GM12874 (cell line): ENCODE data around the gene RPS6KL1.
A peak's percentile ranks its signal among the peaks of the same experiment; 100 is the strongest.

ENCODE experiments used
- TF ChIP-seq, protein P1 (sequence below): IDR thresholded peaks from 2 replicates; pipeline ENCODE4 v1.5.1; 2011; ENCODE audit warnings: low read depth, mild to moderate bottlenecking, control low read depth, low read length, moderate library complexity; ENCODE audit not compliant: insufficient read depth

RPS6KL1 gene

DNA sequence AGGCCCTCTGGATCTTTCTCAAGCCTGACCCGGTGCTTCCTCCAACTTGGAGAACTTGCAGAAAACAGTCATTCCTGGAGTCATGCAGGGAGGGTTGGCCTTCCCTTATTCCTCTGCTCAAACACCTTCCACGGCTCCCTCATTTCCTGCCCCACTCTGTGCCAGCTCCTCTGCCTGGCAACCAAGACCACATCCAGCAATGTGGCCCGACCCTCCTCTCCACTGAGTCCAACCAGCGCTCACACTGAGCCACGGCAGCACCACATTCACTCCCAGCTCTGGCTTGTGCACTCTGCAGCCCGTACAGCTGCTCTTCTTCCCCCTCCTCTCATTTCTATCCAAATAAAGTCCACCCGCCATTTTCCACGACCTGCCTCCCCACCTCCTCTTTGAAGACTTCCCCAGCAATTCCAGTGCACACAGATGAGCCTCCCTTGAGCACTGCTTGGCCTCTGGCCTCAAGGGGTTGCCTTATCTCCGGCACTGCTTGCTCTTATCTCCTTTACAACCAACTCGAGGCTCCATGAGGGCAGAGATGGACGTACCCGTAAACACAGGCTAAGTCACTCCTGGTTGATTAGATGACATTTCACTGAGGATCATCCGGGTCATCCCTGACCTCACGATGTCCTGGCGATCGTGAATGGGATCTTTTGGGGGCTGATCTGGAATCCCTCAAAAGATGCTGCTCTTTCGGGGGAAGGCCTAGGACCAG, 27.0 kb upstream of the RPS6KL1 start:
- TF ChIP-seq, protein P1, sequence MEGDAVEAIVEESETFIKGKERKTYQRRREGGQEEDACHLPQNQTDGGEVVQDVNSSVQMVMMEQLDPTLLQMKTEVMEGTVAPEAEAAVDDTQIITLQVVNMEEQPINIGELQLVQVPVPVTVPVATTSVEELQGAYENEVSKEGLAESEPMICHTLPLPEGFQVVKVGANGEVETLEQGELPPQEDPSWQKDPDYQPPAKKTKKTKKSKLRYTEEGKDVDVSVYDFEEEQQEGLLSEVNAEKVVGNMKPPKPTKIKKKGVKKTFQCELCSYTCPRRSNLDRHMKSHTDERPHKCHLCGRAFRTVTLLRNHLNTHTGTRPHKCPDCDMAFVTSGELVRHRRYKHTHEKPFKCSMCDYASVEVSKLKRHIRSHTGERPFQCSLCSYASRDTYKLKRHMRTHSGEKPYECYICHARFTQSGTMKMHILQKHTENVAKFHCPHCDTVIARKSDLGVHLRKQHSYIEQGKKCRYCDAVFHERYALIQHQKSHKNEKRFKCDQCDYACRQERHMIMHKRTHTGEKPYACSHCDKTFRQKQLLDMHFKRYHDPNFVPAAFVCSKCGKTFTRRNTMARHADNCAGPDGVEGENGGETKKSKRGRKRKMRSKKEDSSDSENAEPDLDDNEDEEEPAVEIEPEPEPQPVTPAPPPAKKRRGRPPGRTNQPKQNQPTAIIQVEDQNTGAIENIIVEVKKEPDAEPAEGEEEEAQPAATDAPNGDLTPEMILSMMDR, result no peak

DNA sequence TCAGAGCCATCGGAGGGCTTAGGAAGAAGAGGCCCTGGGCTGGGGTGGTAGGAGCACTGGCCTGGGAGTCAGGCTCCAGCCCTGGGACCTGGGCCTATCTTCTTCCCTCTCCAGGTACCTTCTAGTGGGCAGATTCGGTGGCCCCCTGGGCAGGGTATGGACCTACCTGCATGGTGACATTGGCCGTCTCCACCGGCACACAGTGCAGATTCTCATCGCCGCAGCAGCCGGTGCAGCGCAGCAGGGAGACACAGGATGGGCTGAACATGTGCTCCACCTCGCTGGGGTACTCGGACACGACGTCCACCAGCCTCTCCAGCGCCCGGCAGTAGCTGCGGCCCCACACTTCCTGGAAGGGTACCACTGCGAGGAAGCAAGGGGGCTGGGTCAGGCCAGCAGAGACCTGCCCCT, 26.1 kb upstream of the RPS6KL1 start:
- TF ChIP-seq, protein P1, result no peak

DNA sequence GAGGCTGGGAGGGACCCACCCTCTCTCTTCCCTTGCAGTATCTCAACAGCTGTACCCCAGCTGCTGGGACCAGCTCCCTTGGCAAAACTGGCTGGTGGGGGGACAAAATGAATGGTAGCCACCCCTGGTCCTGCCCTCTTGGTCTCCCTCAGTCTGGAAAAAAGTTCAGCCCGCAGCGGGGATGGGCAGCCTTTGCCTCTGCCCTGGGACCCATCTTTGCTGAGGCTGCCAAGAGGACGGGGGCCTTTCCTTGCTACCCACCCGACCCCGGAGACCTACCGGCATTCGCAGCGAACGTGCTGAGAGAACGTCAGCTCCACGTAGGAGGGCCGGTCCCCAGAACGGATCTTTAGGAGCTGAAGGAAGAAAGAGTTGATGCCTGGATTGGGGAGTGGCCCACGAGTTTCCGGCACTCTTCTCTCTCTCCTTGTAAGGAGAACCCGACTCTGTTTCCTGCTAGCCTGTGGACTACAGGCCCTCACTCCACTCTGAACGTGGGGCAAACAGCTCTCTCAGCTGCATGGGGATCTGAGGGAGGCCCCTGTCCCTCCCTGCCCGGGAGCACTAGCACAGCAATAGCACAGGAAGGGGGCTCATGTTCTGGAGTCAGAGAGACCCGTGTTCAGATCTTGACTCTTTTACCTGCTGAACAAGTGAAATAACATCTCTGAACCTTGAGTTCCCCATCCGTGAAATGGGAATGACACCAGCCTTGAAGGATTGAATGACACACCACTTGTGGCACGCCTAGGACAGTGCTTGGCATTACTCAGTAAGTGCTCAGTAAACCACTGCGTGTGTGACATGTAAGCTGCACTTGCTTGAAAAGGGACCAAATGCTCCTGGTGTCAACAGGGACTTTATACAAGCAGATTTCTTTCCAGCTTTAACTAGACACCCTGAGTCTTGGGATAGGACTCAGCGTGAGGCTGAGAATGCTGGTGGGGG, 25.4 kb upstream of the RPS6KL1 start:
- TF ChIP-seq, protein P1, result no peak

DNA sequence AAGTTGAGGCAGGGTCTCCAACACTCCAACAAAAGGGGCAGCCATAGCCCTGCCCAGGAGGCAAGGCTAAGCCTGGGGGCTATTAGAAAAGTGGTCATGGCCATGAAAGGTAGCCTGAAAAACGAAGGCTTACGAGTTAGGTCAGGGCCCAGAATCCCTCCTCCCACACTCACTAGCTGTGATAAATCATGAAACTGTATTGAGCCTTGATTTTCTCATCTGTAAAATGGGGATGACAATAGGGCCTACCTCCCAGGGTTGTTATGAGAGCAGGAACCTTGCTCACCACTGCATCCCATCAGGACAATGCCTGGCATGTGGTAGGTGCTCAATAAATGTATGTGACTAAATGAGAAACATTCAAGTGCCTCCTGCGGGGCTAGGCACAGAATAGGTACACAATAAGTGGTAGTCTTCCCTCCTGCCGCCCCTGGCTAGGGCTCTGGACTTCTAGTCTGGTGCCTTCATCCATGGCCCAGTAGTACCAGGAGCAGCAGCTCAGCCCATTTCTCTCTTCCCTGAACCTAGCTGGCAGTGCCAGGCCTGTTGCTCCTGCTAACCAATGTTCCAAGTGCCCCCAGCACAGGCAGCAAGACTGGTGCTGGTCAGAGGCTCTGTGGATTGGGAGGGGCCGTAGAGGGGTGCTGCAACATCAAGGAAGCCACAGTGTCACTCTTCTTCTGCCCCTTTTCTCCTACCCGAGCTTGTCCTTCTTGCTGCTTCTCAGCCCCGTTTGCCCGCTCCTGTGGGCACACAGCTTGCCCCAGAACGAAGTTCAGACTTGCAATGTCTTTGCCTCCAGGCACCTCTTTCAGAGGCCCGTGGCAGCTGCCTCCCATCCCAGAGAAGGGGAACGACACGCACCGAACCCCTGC, 24.5 kb upstream of the RPS6KL1 start:
- TF ChIP-seq, protein P1, result no peak

DNA sequence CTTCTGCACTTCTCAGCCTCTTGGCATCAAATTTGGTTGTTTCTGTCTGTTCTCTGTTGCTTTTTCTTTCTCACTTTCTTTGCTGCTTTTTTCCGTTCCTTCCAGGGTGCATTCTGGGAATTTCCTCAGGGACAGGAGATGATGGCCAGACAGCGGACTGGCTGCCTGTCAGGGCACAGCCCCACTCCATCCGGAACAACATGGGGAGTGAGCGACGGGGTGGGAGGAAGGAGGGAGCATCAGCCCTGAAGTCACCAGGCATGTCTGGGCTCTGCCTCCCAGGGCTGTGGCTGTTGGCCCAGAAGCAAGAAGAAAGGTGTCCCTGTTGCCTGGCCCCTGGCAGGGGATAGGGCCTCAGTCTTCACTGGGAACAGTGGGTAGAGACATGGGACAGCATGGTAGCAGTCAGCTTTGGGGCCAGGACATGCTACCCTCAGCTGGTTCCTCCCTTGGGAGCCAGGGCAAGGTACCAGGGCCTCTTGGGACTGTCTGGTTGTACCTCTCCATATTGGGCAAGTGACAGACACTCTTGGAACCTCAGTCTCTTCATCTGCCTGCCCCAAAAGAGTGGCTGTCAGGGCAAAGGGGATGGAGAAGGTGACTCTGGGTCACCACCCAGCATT, 23.7 kb upstream of the RPS6KL1 start:
- TF ChIP-seq, protein P1, result no peak

DNA sequence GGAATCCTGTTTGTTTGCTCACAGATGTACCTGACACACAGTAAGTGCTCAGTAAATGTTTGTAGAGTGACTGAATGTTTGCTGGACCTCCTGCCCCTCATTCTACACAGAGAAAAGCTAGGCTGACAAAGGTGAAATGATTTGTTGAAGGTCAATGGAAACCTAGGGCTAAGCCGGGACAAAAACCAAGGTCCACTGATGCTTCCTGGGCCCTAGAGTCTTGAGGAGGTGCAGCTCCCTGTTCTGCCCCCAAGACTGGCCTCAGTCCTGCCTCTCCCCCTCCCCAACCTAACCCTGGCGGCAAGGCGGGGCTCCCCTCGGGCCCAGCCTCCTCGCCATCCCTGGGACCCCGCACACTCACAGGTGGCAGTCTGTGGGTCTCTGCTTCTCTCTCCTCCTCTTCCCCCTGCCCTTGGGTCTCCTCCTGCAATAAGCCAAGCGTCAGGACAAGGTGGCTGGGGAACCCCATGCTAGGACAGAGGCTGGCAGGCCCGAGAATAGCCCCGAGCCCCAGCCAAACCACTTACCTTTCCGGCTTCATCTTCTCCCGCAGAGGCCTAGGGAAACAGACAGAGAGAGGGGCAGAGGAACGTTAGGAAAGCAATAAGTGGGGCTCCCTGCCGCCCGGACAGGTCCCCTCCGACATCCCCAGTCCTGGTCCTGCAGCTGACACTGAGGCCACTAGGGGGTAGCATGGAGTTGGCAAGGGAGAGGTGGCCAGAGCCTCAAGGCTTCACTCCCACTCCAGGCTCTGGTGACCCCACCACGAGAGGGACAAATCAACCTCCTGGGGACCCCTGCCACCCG, 23.0 kb upstream of the RPS6KL1 start:
- TF ChIP-seq, protein P1, result peak; percentile 97
